ENCODE results near the gene PHLPP1. TPM values are rescaled to one million over a fixed set of nuclear protein-coding genes. Genes with fewer than 3 reads are reported as not detected.

The PHLPP1 gene
- total RNA-seq, 1 experiment from 2014 or later, result 39.9 TPM

DNA sequence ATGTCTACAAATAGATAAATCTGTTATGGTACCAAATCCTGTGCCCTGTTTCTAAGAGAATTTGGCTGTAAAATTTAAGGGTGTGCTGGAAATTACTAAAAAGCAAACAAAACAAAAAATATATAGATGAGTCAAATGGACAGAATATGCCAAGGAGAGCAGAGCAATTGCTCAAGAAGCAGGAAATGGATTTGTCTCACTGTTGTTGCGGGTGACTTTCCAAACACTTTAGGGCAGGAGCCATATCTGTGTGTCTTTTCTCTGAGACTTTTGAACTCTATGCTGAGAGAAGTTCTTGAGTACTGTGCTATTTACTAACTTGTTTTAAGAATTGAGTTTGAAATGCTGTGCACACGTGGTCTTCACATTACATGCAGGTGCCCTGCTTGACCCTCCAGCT, 221.7 kb downstream of the PHLPP1 start:
- no peak overlapping the region for H2BK5ac ChIP-seq (ENCODE audit: insufficient read length, low read length)
- no peak overlapping the region for H4K8ac ChIP-seq (replicated peaks; ENCODE audit: insufficient read length, low read depth, low read length)
- Mint-ChIP-seq H3K27me3 (ENCODE audit: low read depth) (no peaks in the 10 kb centered on the region), H3K4me3 (no peak overlapping the region), H3K9me3 (peaks cover 0 to 9% of the 10 kb centered on the region in 2 experiments; a peak in 2 of 5 replicates), H3K27ac (no peak overlapping the region), H3K36me3 (ENCODE audit: insufficient read depth in 1 of 3, low read depth in 3 of 3) (peaks cover 8 to 27% (median 13%) of the 10 kb centered on the region in 3 experiments; a peak in 5 of 7 replicates), H3K4me1 (no peaks in the 10 kb centered on the region)
- H2AFZ ChIP-seq (ENCODE audit: low read length), result no peak overlapping the region
- H3K27ac ChIP-seq (ENCODE audit: insufficient read length, low read depth, low read length), result no peak overlapping the region
- H4K91ac ChIP-seq (ENCODE audit: insufficient read length, low read depth, low read length), result no peak overlapping the region
- no peak for TF ChIP-seq CTCF (conservative IDR thresholded peaks at IDR 0.05)
- no peaks in the 10 kb centered on the region for H3K9me3 ChIP-seq (ENCODE audit: control insufficient read depth, low read depth, low read length)
- H2AK5ac ChIP-seq (ENCODE audit: insufficient read length, low read length), result no peak overlapping the region
- no peaks in the 10 kb centered on the region for H3K79me1 ChIP-seq (ENCODE audit: insufficient read depth, low read depth, low read length, poor library complexity, severe bottlenecking)
- no peaks in the 10 kb centered on the region for H3K79me2 ChIP-seq (ENCODE audit: insufficient read depth, low read length)
- no peaks in the 10 kb centered on the region for H4K20me1 ChIP-seq (ENCODE audit: control insufficient read depth, insufficient read depth, insufficient read length)
- no peak overlapping the region for H3K23ac ChIP-seq (ENCODE audit: insufficient read length, low read depth, low read length)
- no peak overlapping the region for H2BK20ac ChIP-seq (ENCODE audit: low read depth, low read length, poor library complexity, severe bottlenecking)
- H3K18ac ChIP-seq (ENCODE audit: insufficient read length, low read depth, low read length), result no peak overlapping the region
- no peak overlapping the region for H3T11ph ChIP-seq (ENCODE audit: low read length)
- no peak overlapping the region for H3K9ac ChIP-seq (ENCODE audit: extremely low read depth, insufficient read length, low read length)
- no peaks in the 10 kb centered on the region for H3K27me3 ChIP-seq (ENCODE audit: insufficient read depth, low read length)
- WGBS (ENCODE audit: extremely low coverage, insufficient read length, low lambda C conversion rate), result no CpG with 5 or more reads among the region's 2 CpGs
- no peak overlapping the region for H4K5ac ChIP-seq (ENCODE audit: insufficient read length, low read depth, low read length)
- H2BK120ac ChIP-seq (ENCODE audit: low read depth, low read length, poor library complexity, severe bottlenecking), result no peak overlapping the region
- H3K23me2 ChIP-seq (ENCODE audit: insufficient read length, low read depth, low read length, poor library complexity, severe bottlenecking), result no peaks in the 10 kb centered on the region
- H3K14ac ChIP-seq (ENCODE audit: insufficient read depth, low read length), result no peak overlapping the region
- H3K4me1 ChIP-seq (ENCODE audit: insufficient read depth, low read length), result no peaks in the 10 kb centered on the region
- H3K4ac ChIP-seq (ENCODE audit: low read depth, low read length), result no peak overlapping the region
- H2BK15ac ChIP-seq (ENCODE audit: low read depth, low read length), result no peak overlapping the region
- H3K4me2 ChIP-seq (ENCODE audit: insufficient read depth, insufficient read length, low read length), result no peak overlapping the region
- no peak overlapping the region for H2BK12ac ChIP-seq (ENCODE audit: insufficient read length, low read depth, low read length)
- DNase-seq, result no peak
- no peak overlapping the region for H3K56ac ChIP-seq (ENCODE audit: insufficient read length, low read depth, low read length)

Measured in H9 (cell line).